HUES64 (cell line): Measurements from ENCODE around the gene MPC1L.

Source experiments
- H3K27ac ChIP-seq: 2 replicates; pipeline ENCODE4 v1.7.0; 2013; ENCODE audit warnings: low read depth, low read length, inconsistent platforms
- H3K27me3 ChIP-seq: 2 replicates; pipeline ENCODE4 v1.6.1; 2013; ENCODE audit warnings: mild to moderate bottlenecking, low read length; ENCODE audit not compliant: insufficient read depth
- H3K36me3 ChIP-seq: 2 replicates; pipeline ENCODE4 v1.6.1; 2013; ENCODE audit warnings: mild to moderate bottlenecking, low read length; ENCODE audit not compliant: insufficient read depth
- H3K4me1 ChIP-seq: 2 replicates; pipeline ENCODE4 v1.6.1; 2013; ENCODE audit warnings: mild to moderate bottlenecking, low read length, moderate library complexity; ENCODE audit not compliant: insufficient read depth
- H3K4me3 ChIP-seq: 2 replicates; pipeline ENCODE4 v1.5.1; 2013; ENCODE audit warnings: mild to moderate bottlenecking, low read length, moderate library complexity
- H3K9ac ChIP-seq: 2 replicates; pipeline ENCODE4 v1.6.1; 2013; ENCODE audit warnings: mild to moderate bottlenecking, low read depth, low read length
- H3K9me3 ChIP-seq: 2 replicates; pipeline ENCODE4 v1.6.1; 2013; ENCODE audit warnings: low read depth, low read length; ENCODE audit not compliant: insufficient read depth
- WGBS: fragments of 150-250, 120-280 bp; methylation state at CpG from one replicate; pipeline ENCODE4 v1.1.7; 2013; ENCODE audit warnings: missing lambda C conversion rate; 5-methylcytosine and 5-hydroxymethylcytosine counted together

MPC1L gene

DNA sequence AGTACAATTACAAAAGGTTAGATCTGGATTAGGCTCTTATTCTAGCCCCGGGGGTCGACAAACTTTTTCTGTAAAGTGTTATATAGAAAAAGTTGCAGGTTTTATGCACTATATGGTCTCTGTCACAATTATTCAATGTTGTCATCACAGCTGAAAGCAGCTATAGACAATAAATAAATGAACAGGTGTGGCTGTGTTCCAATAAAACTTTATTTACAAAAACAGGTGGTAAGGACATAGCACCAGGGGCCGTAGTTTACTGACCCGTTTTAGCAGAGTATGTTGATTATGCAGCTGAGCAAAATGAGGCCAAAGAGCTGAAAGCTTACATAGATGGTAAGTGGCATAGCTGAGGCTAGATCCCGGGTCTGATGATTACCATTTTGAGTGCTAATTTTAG, 37.2 kb downstream of the MPC1L start:
- no peaks in the 10 kb centered on the region for H3K27me3 ChIP-seq
- H3K9me3 ChIP-seq: no peaks in the 10 kb centered on the region
- no peak overlapping the region for H3K27ac ChIP-seq
- H3K36me3 ChIP-seq: peaks cover 90% of the 10 kb centered on the region
- H3K4me3 ChIP-seq: no peak overlapping the region
- no peak overlapping the region for H3K9ac ChIP-seq
- 91% methylated on average over 4 of the region's 5 CpGs for WGBS
- H3K4me1 ChIP-seq: no peaks in the 10 kb centered on the region

DNA sequence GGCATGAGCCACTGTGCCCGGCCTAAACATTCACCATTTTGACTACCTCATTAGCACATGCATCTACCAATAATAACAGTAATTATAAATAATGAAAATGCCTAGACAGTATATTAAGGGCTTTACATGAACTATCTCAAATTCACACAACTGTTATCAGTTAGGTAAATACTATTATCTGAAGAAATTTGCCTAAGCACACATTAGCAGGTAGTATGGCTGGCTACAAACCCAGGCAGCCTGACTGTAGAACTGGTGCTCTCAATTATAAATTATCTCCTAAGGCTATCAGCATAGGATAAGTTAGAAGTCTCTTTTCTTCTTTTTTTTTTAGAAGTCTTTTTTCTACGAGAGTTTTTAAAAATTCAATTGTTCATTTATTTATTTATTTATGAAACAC, 38.3 kb downstream of the MPC1L start:
- Histone ChIP-seq H3K4me3 (no peak overlapping the region), H3K27me3 (no peaks in the 10 kb centered on the region), H3K9me3 (no peaks in the 10 kb centered on the region), H3K4me1 (no peaks in the 10 kb centered on the region), H3K36me3 (peaks cover 90% of the 10 kb centered on the region), H3K27ac (no peak overlapping the region), H3K9ac (no peak overlapping the region)
- no CpG with 5 or more reads among the region's 2 CpGs for WGBS

DNA sequence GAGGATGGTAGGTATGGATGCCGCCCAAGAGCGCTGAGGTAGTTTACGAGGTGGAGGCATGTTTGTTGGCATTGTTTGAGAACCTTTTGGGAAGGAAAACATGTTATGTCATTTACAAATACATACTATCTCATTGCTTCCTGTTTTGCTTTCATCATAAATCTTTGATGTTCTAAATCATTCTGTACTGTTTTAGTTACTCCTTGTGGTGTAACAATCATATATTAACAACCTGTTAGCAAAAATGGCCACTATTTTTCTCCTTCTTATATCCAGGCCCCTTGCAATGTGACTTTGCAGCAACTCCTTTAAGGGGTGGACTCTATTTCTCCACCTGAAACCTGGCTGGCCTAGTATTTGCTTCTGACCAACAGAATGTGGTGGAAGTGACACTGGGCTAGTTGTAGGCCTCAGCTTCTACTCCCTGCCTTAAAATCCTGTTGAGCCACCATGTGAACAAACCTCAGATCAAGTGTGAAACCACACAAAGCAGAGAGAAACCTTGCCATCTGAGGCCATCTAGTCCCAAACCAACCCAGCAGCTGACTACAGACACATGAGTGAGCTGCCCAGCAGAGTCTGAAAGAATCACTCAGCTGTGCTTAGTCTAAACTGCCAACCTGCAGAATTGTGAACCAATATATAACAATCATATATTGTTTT, 40.0 kb downstream of the MPC1L start:
- H3K4me3 ChIP-seq: no peak overlapping the region
- no peak overlapping the region for H3K9ac ChIP-seq
- no peak overlapping the region for H3K27ac ChIP-seq

DNA sequence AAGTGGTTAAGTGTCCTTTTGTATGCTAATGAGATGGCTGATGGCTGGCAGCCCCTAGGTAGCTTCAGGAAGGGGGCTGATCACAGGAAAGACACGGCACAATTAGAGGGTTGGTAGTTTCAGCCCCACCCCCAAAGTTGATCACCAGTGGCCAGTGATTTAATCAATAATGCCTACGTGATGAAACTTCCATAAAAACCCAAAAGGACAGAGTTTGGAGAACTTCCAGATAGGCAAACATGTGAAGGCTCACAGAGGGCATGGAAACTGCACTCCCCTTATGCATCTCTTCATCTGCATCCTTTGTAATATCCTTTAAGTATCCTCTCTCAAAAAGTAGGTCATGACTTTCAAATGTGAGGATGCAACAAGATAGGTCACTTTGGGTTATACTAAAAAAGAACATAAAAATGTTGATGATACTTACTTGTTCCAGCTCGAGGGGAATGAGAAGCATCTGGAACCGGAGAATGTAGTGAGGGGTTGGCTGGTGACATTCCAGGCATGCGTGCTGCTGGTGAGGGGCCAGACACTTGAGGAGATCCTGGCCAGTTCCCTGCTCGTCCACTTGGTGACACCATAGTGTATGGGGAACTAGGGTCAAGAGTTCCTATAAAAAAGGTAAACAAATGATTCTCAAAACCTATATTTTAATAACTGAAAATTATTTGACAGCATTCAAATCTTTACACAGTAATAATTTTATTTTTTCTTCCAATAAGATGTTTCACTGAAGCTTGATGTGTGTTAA, 40.8 kb downstream of the MPC1L start:
- no peaks in the 10 kb centered on the region for H3K4me1 ChIP-seq
- 74% methylated on average over 4 of the region's 6 CpGs for WGBS
- no peak overlapping the region for H3K9ac ChIP-seq
- H3K36me3 ChIP-seq: peaks cover 94% of the 10 kb centered on the region
- no peak overlapping the region for H3K27ac ChIP-seq
- H3K9me3 ChIP-seq: no peaks in the 10 kb centered on the region
- H3K4me3 ChIP-seq: no peak overlapping the region
- no peaks in the 10 kb centered on the region for H3K27me3 ChIP-seq

More for the DNA sequence above, 40.0 kb downstream of the MPC1L start:
- peaks cover 94% of the 10 kb centered on the region for H3K36me3 ChIP-seq
- no peaks in the 10 kb centered on the region for H3K4me1 ChIP-seq
- H3K9me3 ChIP-seq: no peaks in the 10 kb centered on the region
- no peaks in the 10 kb centered on the region for H3K27me3 ChIP-seq
- 92% methylated on average over 3 of the region's 3 CpGs for WGBS

DNA sequence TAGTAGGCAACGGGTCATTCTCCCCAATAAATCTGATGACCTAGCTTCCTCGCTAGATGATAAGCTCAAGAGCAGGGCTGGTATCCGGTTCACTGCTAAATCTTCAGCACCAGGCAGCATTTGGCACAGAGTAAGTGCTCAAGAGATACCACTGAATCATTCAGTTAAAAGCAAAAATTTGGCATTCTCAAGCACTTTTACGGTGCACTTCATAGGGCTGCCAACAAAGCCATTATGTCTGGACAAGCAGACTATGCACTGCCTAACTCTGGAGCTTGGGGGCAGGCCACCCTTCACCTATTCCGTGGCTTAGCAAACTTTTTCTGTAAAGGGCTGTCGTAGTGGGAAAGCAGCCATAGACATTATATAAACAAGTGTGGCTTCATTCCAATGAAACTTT, 47.9 kb downstream of the MPC1L start:
- 96% methylated on average over 6 of the region's 6 CpGs for WGBS
- H3K9me3 ChIP-seq: no peaks in the 10 kb centered on the region
- H3K27ac ChIP-seq: no peak overlapping the region
- H3K27me3 ChIP-seq: no peaks in the 10 kb centered on the region
- H3K36me3 ChIP-seq: peaks cover 95% of the 10 kb centered on the region
- no peak overlapping the region for H3K9ac ChIP-seq
- H3K4me3 ChIP-seq: no peak overlapping the region
- H3K4me1 ChIP-seq: no peaks in the 10 kb centered on the region
